ENCODE results near the gene TREM1. TPM values are rescaled to one million over a fixed set of nuclear protein-coding genes. Genes with fewer than 3 reads are reported as not detected.
"Not testable (repeated sequence)": the region's sequence is repeated elsewhere in the genome, so short reads cannot be mapped to it uniquely, and the experiment has no call there.

Gene TREM1
- total RNA-seq, 2 experiments from 2014 or later: not detected

GRCh38 chr6:41246529-41246928 is 40.0 kb downstream of the TREM1 start:
- H3K27me3 Mint-ChIP-seq: peaks cover 23% of the 10 kb centered on the region
- H3K4me3 Mint-ChIP-seq; H3K9me3 Mint-ChIP-seq; H3K27ac Mint-ChIP-seq; H3K36me3 Mint-ChIP-seq (ENCODE audit: low read depth); H3K4me1 Mint-ChIP-seq; CTCF ChIA-PET; DNase-seq; POLR2A ChIA-PET: not testable (repeated sequence)

- no peak overlapping the region for H3K4me3 Mint-ChIP-seq
- no peaks in the 10 kb centered on the region for H3K36me3 Mint-ChIP-seq (ENCODE audit: low read depth)
- ChIA-PET POLR2A (no interaction called here), CTCF (interaction anchor here (0.6 kb wide), 1 partner anchor 148 kb away, joined by 3 read pairs; no protein-coding TSS in a partner anchor)
- no peak for DNase-seq
- H3K27me3 Mint-ChIP-seq: peaks cover 54% of the 10 kb centered on the region
- no peaks in the 10 kb centered on the region for H3K4me1 Mint-ChIP-seq
- H3K9me3 Mint-ChIP-seq: no peaks in the 10 kb centered on the region
- H3K27ac Mint-ChIP-seq: no peak overlapping the region
These were observed 46.9 kb downstream of the TREM1 start for GRCh38 chr6:41239467-41240159.

- ChIA-PET POLR2A (no interaction called here), CTCF (no interaction called here)
- H3K36me3 Mint-ChIP-seq (ENCODE audit: low read depth): no peaks in the 10 kb centered on the region
- no peaks in the 10 kb centered on the region for H3K4me1 Mint-ChIP-seq
- no peak overlapping the region for H3K27ac Mint-ChIP-seq
- no peak overlapping the region for H3K4me3 Mint-ChIP-seq
- peaks cover 51% of the 10 kb centered on the region for H3K27me3 Mint-ChIP-seq
- no peak for DNase-seq
- no peaks in the 10 kb centered on the region for H3K9me3 Mint-ChIP-seq
These were observed 49.4 kb downstream of the TREM1 start for GRCh38 chr6:41237128-41237527.

- Mint-ChIP-seq H3K27ac (no peak overlapping the region), H3K36me3 (ENCODE audit: low read depth) (no peaks in the 10 kb centered on the region), H3K4me1 (no peaks in the 10 kb centered on the region), H3K27me3 (peaks cover 47% of the 10 kb centered on the region), H3K9me3 (no peaks in the 10 kb centered on the region), H3K4me3 (no peak overlapping the region)
- CTCF ChIA-PET: interaction anchor here (0.5 kb wide), 1 partner anchor 264 kb away, joined by 3 read pairs; no protein-coding TSS in a partner anchor
- POLR2A ChIA-PET: no interaction called here
- no peak for DNase-seq
These were observed 50.2 kb downstream of the TREM1 start for GRCh38 chr6:41236276-41236675.

GRCh38 chr6:41232667-41233066 is 53.8 kb downstream of the TREM1 start:
- Mint-ChIP-seq H3K4me1 (no peaks in the 10 kb centered on the region), H3K27ac (no peak overlapping the region)

GRCh38 chr6:41231246-41231645 is 55.2 kb downstream of the TREM1 start:
- Mint-ChIP-seq H3K27ac (no peak overlapping the region), H3K27me3 (peaks cover 35% of the 10 kb centered on the region), H3K4me1 (no peaks in the 10 kb centered on the region), H3K9me3 (peaks cover 2% of the 10 kb centered on the region), H3K36me3 (ENCODE audit: low read depth) (no peaks in the 10 kb centered on the region), H3K4me3 (no peak overlapping the region)
- no peak for DNase-seq
- ChIA-PET POLR2A (no interaction called here), CTCF (no interaction called here)

More at GRCh38 chr6:41232667-41233066, 53.8 kb downstream of the TREM1 start:
- no peak for DNase-seq
- H3K9me3 Mint-ChIP-seq: peaks cover 2% of the 10 kb centered on the region
- POLR2A ChIA-PET: no interaction called here
- CTCF ChIA-PET: no interaction called here
- no peak overlapping the region for H3K4me3 Mint-ChIP-seq
- H3K36me3 Mint-ChIP-seq (ENCODE audit: low read depth): no peaks in the 10 kb centered on the region
- H3K27me3 Mint-ChIP-seq: peaks cover 32% of the 10 kb centered on the region

- no peak overlapping the region for H3K27ac Mint-ChIP-seq
- no peaks in the 10 kb centered on the region for H3K4me1 Mint-ChIP-seq
- H3K27me3 Mint-ChIP-seq: peaks cover 40% of the 10 kb centered on the region
- DNase-seq: no peak
- no peaks in the 10 kb centered on the region for H3K36me3 Mint-ChIP-seq (ENCODE audit: low read depth)
- peaks cover 2% of the 10 kb centered on the region for H3K9me3 Mint-ChIP-seq
- POLR2A ChIA-PET: no interaction called here
- H3K4me3 Mint-ChIP-seq: no peak overlapping the region
- CTCF ChIA-PET: no interaction called here
These were observed 56.8 kb downstream of the TREM1 start for GRCh38 chr6:41229721-41230120.

GRCh38 chr6:41228616-41229015 is 57.9 kb downstream of the TREM1 start:
- Mint-ChIP-seq H3K27me3 (peaks cover 44% of the 10 kb centered on the region), H3K4me3 (no peak overlapping the region), H3K27ac (no peak overlapping the region), H3K4me1 (no peaks in the 10 kb centered on the region), H3K36me3 (ENCODE audit: low read depth) (no peaks in the 10 kb centered on the region), H3K9me3 (peaks cover 2% of the 10 kb centered on the region)
- CTCF ChIA-PET: interaction anchor here (0.6 kb wide), 1 partner anchor 198 kb away, joined by 3 read pairs; no protein-coding TSS in a partner anchor
- no peak for DNase-seq
- POLR2A ChIA-PET: no interaction called here

GRCh38 chr6:41228096-41228495 is 58.4 kb downstream of the TREM1 start, which contains the start of gene TREML4:
Gene TREML4 (plus strand): TSS chr6:41228349. CDS start chr6:41228428, 79 bp downstream.
- no peaks in the 10 kb centered on the region for H3K4me1 Mint-ChIP-seq
- POLR2A ChIA-PET: no interaction called here
- H3K4me3 Mint-ChIP-seq: no peak within 1 kb of the TSS
- H3K27me3 Mint-ChIP-seq: peaks cover 44% of the 10 kb centered on the region
- peaks cover 2% of the 10 kb centered on the region for H3K9me3 Mint-ChIP-seq
- H3K27ac Mint-ChIP-seq: no peak within 1 kb of the TSS
- CTCF ChIA-PET: no interaction called here
- no peak for DNase-seq
- H3K36me3 Mint-ChIP-seq (ENCODE audit: low read depth): no peaks in the 10 kb centered on the region

- H3K4me3 Mint-ChIP-seq: no peak overlapping the region
- CTCF ChIA-PET: no interaction called here
- POLR2A ChIA-PET: no interaction called here
- peaks cover 2% of the 10 kb centered on the region for H3K9me3 Mint-ChIP-seq
- no peak for DNase-seq
- H3K36me3 Mint-ChIP-seq (ENCODE audit: low read depth): no peaks in the 10 kb centered on the region
- no peak overlapping the region for H3K27ac Mint-ChIP-seq
- peaks cover 39% of the 10 kb centered on the region for H3K27me3 Mint-ChIP-seq
- no peaks in the 10 kb centered on the region for H3K4me1 Mint-ChIP-seq
These were observed 59.7 kb downstream of the TREM1 start for GRCh38 chr6:41226752-41227151.

- peaks cover 2% of the 10 kb centered on the region for H3K9me3 Mint-ChIP-seq
These were observed 61.7 kb downstream of the TREM1 start for GRCh38 chr6:41224800-41225199.

More at GRCh38 chr6:41224800-41225199, 61.7 kb downstream of the TREM1 start:
- POLR2A ChIA-PET: no interaction called here
- H3K4me1 Mint-ChIP-seq: no peaks in the 10 kb centered on the region
- H3K36me3 Mint-ChIP-seq (ENCODE audit: low read depth): no peaks in the 10 kb centered on the region
- H3K27me3 Mint-ChIP-seq: peaks cover 37% of the 10 kb centered on the region
- CTCF ChIA-PET: no interaction called here
- no peak overlapping the region for H3K4me3 Mint-ChIP-seq
- H3K27ac Mint-ChIP-seq: no peak overlapping the region
- DNase-seq: no peak

Other genes with a start within 250 kb of the TREM1 start
- gene UNC5CL, start 247.5 kb downstream of the TREM1 start, total RNA-seq: 1 to 10 TPM; 1.6 to 2.3 TPM
- not detected for gene TSPO2, start 244.2 kb downstream of the TREM1 start, total RNA-seq
- gene APOBEC2, start 233.5 kb downstream of the TREM1 start, total RNA-seq: not detected
- gene OARD1, start 214.3 kb downstream of the TREM1 start, total RNA-seq: 10 to 100 TPM; 34.3 to 37.2 TPM
- gene NFYA, start 213.7 kb downstream of the TREM1 start, total RNA-seq: 10 to 100 TPM; 26.2 to 29.8 TPM
- gene TREML1, start 132.3 kb downstream of the TREM1 start, total RNA-seq: not detected
- gene TREM2, start 123.6 kb downstream of the TREM1 start, total RNA-seq: not detected
- 10 to 100 TPM; 19.2 to 21.5 TPM for gene TREML2, start 85.5 kb downstream of the TREM1 start, total RNA-seq
- not detected for gene TREML4, start 58.3 kb downstream of the TREM1 start, total RNA-seq
- gene NCR2, start 48.9 kb upstream of the TREM1 start, total RNA-seq: not detected